GM18870 (cell line): ENCODE results near the gene ZFYVE27.

ENCODE experiments used
- ATAC-seq: cut with Tn5 transposase; IDR thresholded peaks from one replicate; pipeline ENCODE4 v1.9.1; 2021; ENCODE audit warnings: moderate library complexity; ENCODE audit not compliant: unreplicated experiment

The ZFYVE27 gene

DNA sequence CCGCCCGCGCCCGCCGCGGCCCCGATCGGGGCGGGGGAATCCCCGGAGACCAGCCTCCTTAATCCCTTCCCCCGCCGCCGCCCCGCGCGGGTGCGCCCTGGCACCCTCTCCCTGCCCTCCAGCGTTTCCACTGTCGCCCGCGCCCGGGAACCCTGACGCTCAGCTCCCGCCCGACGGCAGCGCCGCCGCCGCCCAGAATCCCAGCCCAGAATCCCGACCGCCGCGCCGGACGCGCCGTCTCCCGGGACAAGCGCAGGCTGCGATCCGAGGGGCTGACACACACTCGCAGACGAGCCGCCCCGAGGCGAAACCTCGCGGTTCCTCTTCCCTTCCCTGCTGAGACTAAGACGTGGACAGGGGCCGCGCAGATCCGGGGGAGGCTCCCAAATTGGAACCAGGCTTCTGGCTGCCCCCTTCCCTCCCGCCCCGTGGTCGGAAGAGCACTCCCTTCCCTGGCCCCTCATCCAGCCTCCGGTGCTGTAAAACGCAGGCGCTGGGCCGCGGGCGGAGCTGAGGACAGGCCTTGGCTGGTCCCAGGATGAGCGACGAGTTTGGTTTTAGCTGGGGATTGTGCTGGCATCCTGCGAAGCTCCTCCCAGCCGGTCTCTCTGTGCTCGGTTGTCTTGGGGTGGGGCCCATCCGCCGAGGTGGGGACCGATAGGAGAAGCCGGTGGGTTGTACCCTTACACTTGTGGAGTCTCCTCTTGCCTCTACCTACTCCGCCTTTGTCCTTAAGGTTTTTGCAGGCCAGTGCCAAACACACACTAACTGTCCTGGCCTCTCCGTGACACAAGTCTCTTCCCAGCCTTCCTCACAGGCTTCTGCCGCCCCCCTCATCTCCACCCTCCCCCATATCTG lies 22.3 kb upstream of the ZFYVE27 start:
- peak; percentile 38 for ATAC-seq

DNA sequence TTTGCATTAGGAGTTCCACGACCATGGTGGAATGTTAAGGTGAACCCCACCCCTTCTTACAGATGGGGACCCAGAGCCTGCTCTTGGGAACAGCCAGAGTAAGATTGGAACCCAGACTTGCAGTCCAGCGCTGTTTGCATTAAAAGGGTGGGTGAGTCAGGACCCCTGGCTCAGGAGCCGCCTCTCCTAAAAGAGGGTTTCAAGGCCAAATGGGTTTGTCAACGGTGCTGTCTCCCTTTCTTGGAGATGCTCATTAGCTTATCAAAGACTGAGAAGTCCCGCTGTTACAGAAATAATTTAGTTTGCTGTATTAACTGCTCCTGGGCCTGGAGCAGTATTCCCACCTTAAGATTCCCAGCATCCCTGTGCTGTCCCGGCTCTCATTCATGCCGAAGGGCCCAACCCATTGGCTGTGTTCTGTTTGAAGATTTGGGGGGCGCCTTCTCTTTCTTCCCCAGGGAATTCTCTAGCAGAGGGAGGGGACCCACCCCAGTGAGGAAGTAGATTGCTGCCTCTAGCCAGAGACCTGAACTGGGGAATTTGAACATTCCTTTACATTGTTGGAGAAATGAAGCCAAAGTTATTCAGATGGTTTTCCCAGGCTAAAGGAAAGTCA lies 21.6 kb upstream of the ZFYVE27 start:
- no peak for ATAC-seq

DNA sequence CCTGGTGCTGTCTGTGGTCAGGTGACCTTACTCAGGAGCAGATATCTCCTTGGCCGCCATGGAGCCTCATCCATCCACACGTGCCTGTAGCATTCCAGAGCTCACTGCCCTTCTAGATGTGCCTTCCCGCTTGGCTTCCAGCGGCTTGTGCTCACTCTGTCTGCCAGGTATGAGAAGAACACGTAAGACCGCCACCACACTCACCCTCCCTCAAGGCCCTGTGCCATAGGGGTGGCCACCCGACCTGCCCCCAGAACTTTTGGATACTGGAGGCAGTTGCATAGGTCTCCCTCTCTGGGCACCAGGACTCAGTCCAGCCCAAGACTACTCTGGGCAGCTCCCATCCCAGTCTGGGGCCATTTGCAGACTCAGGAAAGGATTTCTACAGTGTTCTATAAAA lies 19.3 kb upstream of the ZFYVE27 start:
- ATAC-seq = no peak

DNA sequence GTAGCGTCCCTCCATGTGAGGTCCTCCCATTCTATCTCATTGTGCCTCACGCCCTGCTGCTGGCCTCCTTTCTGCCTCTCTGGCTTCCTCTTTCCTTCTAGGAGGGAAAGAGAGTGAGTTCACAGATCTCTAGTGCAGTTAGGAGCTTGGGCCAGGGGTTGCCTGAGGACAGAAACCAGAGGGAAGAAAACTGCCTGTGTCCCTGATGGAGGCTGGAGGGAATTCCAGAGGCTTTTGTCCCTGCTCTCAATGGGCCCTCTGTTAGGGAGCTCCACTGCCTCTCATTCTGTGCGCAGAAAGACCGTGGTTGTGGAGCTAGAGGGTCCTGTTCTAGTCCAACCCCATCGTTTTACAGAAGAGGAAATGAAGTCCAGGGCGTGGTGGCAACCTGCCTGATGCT lies 18.8 kb upstream of the ZFYVE27 start:
- ATAC-seq = no peak

DNA sequence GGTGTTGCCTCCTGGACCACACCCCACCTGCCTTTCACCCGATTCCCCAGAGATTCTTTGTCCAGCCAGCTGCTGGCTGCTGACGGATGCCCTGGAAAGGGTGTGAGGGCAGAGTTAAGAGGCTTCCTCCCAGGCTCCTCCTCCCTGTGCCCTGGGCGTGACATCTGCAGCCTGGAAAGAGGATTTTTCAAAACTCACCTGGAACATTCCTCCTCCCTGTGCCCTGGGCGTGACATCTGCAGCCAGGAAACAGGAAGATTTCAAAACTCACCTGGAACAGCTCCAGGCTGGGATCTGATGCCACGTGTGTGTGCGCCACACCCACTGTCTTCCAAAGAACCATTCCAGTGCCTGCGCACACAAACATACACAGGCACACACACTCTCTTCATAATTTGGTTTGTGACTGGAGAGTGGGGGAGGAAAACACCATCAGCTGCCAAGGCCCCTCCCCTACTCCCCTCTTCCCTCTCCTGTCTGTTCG lies 18.2 kb upstream of the ZFYVE27 start:
- ATAC-seq = no peak

DNA sequence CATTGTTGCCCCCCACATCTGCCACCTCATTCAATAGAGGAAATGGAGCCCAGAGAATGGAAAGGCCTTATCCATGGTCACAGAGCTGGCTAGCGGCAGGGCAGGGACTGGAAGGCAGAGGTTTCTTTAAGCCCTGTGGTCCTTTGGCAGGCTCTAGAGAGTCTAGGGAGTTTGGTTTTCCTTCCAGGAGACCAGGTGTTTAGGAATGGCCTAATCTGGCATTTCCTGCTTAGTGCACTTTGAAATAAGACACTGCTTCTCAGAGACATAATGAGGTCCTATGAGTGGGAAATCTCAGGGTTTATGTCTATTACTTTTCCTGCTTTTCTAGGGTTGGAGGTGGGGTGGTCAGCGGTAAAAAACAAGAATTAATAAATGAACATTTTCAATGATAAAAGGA lies 17.3 kb upstream of the ZFYVE27 start:
- ATAC-seq = no peak

DNA sequence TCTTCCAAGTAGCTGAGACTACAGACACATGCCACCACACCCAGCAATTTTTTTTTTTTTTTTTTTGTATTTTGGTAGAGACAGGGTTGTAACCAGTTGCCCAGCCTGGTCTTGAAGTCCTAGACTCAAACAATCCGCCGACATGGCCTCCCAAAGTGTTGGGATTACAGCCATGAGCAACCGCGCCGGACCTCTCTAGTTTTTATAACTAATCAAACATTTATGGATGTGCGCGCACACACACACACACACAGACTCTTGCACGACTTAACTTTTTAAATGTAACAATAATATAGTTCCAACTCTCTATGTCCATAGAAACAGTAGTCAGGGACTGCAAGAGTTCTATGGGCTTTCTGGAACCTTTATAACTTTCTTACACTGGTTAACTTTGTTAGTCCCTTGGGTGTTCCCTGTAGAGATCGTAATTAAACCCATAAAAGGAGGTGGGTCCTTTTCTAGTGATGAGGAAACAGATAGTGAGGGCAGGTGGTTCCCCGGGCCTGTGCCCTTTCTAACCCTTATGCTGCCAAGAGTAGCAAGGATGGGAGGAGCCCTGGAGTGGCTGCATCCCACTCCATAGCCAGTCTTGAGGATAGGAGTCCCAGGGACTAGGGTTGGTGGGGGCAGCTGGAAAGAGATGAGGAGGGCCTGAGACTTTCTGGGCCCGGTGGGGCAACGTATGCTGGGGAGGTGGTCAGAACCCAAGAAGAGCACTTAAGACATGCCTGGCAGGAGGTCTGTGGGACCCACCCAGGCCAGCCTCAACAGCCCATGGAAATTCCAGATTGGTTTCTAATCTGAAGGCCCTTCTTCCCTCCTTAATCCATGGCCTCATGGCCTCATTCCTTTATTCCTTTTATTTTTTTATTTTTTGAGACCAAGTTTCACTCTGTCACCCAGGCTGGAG lies 14.8 kb upstream of the ZFYVE27 start:
- ATAC-seq = no peak

DNA sequence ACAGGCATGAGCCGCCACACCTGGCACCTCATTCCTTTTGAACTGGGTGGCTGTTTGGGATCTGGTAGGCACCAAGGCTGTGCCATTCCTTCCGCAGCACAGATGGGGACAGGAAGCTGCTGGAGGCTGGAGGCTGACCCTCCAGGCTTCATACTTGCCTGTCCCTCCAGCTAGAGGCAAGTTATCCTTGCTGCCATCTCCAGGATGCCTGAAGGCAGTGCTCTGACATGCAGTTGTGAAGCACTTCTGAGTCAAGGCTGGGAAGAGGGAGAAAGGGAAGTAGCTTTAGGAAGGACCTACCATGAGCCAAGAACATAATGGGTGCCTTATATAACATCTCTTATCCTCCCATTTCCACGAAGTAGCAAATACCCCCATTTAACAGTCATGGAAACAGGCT lies 13.9 kb upstream of the ZFYVE27 start:
- ATAC-seq = no peak

DNA sequence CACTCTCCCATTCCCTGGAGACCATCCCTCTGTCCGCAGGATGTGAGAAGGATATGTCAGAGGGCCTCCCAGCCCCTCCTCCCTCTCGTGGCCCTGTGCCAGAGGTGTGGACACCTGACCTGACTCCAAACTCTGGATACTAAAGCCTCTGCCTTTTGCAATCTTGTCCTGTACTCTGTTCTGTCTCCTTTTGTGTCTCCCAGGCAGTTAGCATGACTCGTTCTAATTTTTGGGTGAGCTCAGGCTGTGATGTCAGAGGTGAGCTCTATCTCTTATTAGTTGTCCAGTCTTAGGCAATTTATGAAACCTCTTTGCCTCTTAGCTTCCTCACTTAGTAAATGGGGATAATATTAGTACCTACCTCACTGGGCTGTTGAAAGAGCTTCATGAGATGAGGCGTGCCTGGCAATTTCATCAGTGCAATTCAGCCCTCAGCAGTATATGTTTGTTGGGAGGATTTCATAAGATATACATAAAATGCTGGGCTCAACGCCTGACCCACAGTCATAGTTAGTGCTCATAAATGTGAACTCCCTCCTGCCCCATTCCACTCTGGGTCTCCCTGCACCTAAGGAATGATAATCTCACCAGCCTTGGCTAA lies 12.5 kb upstream of the ZFYVE27 start:
- ATAC-seq = no peak

DNA sequence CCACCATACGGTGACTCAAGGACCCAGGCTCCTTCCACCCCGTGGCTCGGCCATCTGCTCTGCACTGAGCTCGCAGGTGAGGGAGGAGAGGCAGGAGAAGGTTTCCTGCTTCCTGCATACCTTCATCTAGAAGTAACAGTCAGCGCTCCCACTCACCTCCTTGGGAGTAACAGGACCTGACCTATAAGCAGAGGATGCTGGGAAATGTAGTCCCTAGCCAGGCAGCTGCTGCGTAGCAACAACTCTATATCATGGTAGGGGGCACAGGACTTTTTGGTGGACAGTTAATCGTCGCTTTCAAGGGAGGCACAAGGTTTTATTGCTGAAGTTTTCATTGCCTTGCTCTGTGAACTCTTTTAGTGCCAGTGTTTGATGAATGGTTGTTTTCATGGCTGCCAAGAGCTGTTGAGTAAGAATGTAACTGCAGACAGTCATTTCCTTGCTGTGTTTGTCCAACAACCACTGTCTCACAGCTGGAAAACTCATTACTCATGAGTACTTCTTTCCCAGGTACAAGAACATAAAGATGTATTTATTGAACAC lies 10.2 kb upstream of the ZFYVE27 start:
- no peak for ATAC-seq

DNA sequence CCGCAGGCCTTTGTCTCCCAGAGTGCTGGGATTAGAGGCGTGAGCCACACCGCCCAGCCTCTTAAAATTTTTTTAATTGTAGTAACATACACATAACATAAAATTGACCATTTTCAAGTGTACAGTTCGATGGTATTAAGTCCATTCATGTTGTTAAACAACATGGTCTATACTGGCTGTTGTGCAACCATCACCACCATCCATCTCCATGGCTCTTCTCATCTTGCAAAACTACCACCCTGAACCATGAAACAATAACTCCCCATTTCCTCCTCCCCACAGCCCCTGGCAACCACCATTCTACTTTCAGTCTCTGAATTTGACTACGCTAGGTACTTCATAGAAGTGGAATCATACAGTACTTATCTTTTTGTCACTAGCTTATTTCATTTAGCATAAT lies 7.9 kb upstream of the ZFYVE27 start:
- ATAC-seq = no peak

DNA sequence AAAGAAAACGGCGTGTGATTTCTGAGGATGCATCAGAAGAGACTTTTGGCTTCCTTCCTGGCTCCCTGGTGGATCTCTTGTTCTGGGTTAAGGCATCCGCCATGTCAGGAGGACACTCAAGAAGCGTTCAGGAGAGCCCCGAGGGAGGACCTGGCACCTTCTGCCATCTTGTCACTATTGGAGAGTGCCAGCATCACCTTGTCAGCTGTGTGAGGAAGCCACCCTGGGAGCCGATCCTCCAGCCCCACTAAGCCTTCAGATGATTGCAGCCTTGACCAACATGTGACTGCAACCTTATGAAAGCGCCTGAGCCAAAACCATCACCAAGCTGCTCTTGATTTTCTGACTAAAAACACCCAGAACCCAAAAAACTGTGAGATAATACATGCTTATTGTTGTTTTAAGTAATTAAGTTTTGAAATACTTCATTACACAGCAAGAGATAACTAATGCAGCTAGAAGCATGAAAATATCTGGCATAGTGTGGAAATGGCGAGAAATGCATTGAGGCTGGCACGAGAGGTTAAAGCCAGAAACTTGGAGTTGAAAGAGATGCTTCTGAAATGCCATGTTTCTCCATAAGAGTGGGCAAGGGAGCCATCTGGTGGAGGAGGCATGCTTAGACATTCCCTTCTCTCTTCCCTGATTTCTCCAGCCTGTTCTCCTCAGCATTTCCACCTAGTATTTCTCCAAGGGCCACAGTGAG lies 5.4 kb upstream of the ZFYVE27 start:
- ATAC-seq = no peak

DNA sequence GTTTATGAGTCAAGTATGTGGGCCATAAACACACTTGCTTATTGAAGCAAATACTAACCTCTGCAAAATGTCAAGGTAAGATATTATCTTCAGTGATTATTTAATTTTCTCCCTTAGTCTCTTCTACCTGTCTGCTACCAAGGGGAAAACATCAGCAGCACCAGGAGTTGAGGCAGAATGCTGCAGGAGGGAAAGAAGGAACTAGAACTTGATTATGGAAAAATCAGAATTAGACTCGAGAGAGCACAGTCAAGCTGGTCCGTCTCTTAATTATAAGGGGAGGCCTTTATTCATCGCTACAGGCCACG lies 4.9 kb upstream of the ZFYVE27 start:
- no peak for ATAC-seq

DNA sequence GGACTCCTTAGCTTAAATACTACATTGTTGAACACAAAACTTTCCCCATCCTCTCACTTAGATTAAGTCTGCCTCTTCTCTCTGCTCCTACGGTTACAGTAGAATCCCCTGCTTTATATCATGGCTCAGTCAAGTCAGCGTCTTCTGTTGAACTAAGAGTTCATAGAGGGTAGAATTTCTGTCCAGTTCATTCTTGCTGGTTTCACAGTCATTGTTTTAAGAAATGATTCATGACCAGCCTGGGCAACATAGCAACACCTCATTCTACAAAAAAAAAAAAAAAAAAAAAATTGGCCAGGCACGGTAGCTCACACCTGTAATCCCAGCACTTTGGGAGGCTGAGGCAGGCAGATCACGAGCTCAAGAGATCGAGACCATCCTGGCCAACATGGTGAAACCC lies 3.7 kb upstream of the ZFYVE27 start:
- no peak for ATAC-seq

DNA sequence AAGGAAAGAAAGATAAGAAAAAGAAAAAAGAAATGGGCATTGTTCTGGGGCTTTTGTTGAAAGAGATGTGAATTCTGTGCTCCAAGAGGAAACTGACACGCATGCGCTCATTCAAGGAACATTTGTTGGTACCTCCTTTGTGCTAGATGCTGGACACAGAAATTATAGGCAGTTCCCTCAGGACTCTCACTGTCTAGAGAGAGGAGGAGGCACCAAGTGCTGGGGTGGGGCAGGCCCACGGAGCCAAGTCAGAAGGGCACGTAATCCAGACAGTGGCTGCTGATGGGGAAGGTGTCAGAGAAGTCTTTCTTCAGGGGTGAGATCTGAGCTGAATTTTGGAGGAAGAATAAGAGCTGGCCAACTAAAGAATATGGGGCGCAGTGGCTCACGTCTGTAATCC lies 2.9 kb upstream of the ZFYVE27 start:
- no peak for ATAC-seq

DNA sequence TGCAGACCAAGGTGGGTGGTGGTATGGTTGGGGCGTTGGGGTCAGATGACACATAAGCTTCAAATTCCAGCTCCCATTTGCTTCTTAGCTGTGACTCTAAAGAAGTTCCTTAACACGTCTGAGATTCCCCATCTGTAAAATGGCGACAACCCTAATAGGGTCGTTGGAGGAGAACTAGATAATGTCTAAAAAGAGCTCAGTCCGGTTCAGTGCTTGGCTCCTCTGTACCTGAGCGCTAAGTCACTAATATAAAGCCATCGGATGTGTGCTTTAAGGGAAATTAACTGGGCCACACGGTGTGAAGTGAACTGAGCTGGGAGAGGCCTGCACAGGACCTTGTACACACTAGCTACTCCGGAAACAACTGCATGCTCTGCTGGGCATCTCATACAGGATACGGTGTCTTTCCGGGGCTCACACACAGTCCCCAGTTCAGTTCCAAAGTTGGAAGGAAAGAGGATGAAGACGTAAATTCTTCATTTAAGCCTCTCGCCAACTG lies 476 bp upstream of the ZFYVE27 start:
- peak; percentile 22 for ATAC-seq

DNA sequence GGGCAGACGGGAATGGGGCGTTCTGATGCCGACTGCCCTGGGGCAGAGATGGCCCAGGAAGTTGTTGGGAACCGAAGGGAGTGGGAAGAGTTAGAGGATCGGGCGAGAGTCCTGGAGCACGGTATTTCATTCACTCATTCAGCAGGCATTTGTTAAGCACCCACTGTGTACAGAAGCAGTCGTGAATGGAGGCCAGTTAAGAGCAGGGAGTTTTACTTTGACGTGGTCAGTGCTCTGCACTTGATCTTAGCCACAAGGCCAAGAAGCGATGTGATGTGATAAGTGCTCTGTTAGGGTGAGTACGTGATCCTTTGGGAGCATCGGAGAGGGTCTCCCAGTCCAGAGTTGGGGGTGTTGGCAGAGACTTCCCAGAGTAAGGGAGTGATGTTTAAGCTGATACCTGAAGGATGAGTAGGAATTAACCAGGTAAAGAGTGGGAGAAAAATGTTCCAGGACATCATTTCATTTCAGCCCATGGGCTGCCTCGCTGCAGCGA lies 890 bp downstream of the ZFYVE27 start:
- ATAC-seq = no peak

DNA sequence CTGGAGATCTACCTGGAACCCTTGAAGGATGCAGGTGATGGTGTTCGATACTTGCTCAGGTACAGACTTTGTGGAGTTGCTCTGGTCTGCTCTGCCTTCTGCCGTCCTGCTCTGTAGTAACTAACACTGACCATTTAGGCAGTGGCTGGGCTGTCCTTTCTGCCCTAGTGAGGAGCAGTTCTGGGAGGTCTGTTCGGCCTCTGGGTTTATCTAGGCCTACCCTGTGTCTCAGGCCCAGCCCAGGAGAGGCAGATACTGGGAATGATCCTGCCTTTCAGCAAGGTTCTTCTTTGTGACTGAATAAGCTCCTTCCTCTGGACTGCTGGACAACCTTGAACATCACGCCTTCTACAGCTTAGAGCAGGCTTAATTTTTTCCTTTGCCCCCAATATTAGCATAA lies 1.7 kb downstream of the ZFYVE27 start:
- ATAC-seq = no peak

DNA sequence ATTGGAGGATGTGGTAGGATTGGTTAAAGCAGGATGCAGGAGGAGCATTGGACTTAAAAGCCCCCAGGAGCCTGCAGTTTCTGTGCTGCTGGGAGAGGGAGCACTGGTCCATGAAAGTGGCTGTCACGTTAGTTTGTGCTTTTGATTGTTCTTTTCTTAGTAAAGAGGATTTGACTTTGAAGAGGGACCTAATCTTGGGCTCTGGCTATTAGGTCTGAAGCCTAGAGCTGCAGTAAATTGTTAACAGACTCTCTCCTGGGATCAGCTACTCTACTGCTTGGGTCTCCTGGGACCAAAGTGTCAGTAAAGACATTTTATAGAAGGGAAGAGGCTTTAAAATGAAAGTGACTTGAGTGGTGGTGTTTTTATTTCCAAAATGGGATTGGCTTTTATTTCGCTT lies 3.7 kb downstream of the ZFYVE27 start:
- ATAC-seq = no peak
